H1 (cell line): ENCODE data around the gene CHD9. TPM values are rescaled to one million over a fixed set of nuclear protein-coding genes. Genes with fewer than 3 reads are reported as not detected.

ENCODE experiments used
- CTCF ChIA-PET: fragments of 300-600 bp; sonication (Branson Sonifier 250); formaldehyde crosslinking; loops from one replicate; lab custom pipeline; 2021; ENCODE audit not compliant: partially characterized antibody; lab: Charles Lee
- POLR2A ChIA-PET: fragments of 300-600 bp; sonication (Branson Sonifier 250); formaldehyde crosslinking; loops from one replicate; lab custom pipeline; 2021; ENCODE audit warnings: inconsistent platforms; ENCODE audit not compliant: partially characterized antibody; lab: Charles Lee
- DNase-seq, 2 experiments: peaks; one replicate each; pipeline versions ENCODE4 v3.0.0 to v3.0.0-alpha.2; 2010 to 2022; ENCODE audit warnings: low spot score in 2 of 2, low read depth in 1 of 2, mixed read lengths in 1 of 2
- FAIRE-seq: peaks from 2 replicates; lab custom pipeline; 2011; peaks lifted over from hg19 to GRCh38; lab: Jason Lieb, UNC
- H2AFZ ChIP-seq: 2 replicates; pipeline ENCODE4 v1.8.1; 2012; ENCODE audit warnings: low read length, inconsistent platforms
- H2AK5ac ChIP-seq: 2 replicates; pipeline ENCODE4 v1.6.1; 2013; ENCODE audit warnings: low read depth, low read length
- H2BK120ac ChIP-seq: replicated peaks from 2 replicates; pipeline ENCODE3; 2013; ENCODE audit warnings: low read depth, low read length, inconsistent platforms
- H2BK12ac ChIP-seq: 2 replicates; pipeline ENCODE4 v1.6.1; 2013; ENCODE audit warnings: low read depth, low read length
- H2BK15ac ChIP-seq: 2 replicates; pipeline ENCODE4 v1.6.1; 2013; ENCODE audit warnings: low read length
- H2BK20ac ChIP-seq: 2 replicates; pipeline ENCODE4 v1.6.1; 2013; ENCODE audit warnings: low read length
- H2BK5ac ChIP-seq: 2 replicates; pipeline ENCODE4 v1.6.1; 2013; ENCODE audit warnings: low read depth, low read length
- H3K14ac ChIP-seq: 2 replicates; pipeline ENCODE4 v1.6.1; 2013; ENCODE audit warnings: inconsistent platforms; ENCODE audit not compliant: insufficient read length
- H3K18ac ChIP-seq: 2 replicates; pipeline ENCODE4 v1.6.1; 2013; ENCODE audit warnings: low read length; ENCODE audit errors: extremely low read depth
- H3K23ac ChIP-seq: 2 replicates; pipeline ENCODE4 v1.6.1; 2013; ENCODE audit warnings: inconsistent platforms; ENCODE audit not compliant: insufficient read length
- H3K23me2 ChIP-seq: 2 replicates; pipeline ENCODE4 v1.6.1; 2013; ENCODE audit warnings: low read depth, low read length
- H3K27ac ChIP-seq: 2 replicates; pipeline ENCODE4 v1.6.1; 2011; ENCODE audit warnings: low read depth, low read length, inconsistent platforms
- H3K27me3 ChIP-seq, 4 experiments: replicated peaks in 1 of 4; 1 replicate in 1 of 4; 2 replicates in 3 of 4; pipeline versions ENCODE4 v1.6.1 to v1.8.1; 2011 to 2013; ENCODE audit warnings: low read length in 3 of 4, mild to moderate bottlenecking in 3 of 4, inconsistent platforms in 2 of 4, mixed read lengths in 2 of 4, moderate library complexity in 1 of 4; ENCODE audit not compliant: control insufficient read depth in 3 of 4, insufficient read depth in 3 of 4; ENCODE audit errors: extremely low read depth in 1 of 4
- H3K36me3 ChIP-seq, 4 experiments: 2 replicates each; pipeline versions ENCODE4 v1.6.1 to v1.8.1; 2011 to 2013; ENCODE audit warnings: mild to moderate bottlenecking in 4 of 4, low read length in 3 of 4, moderate library complexity in 2 of 4, control low read depth in 1 of 4, inconsistent platforms in 1 of 4; ENCODE audit not compliant: insufficient read depth in 4 of 4, control insufficient read depth in 2 of 4
- H3K4ac ChIP-seq: replicated peaks from 2 replicates; pipeline ENCODE3; 2013; ENCODE audit warnings: low read length, low read depth, mixed read lengths, inconsistent platforms; ENCODE audit not compliant: insufficient read length
- H3K4me1 ChIP-seq, 4 experiments: replicated peaks in 1 of 4; 1 replicate in 1 of 4; 2 replicates in 3 of 4; pipeline versions ENCODE4 v1.6.1 to v1.8.1; 2011 to 2013; ENCODE audit warnings: low read length in 3 of 4, inconsistent platforms in 2 of 4, mixed read lengths in 1 of 4; ENCODE audit not compliant: insufficient read depth in 4 of 4, control insufficient read depth in 3 of 4
- H3K4me2 ChIP-seq, 2 experiments: 2 replicates each; pipeline versions ENCODE4 v1.6.1 to v1.8.1; 2011 to 2013; ENCODE audit warnings: low read depth in 2 of 2, low read length in 2 of 2, control low read depth in 1 of 2, inconsistent platforms in 1 of 2, mild to moderate bottlenecking in 1 of 2; ENCODE audit not compliant: insufficient read depth in 1 of 2
- H3K4me3 ChIP-seq, 4 experiments: fragments of 200-600, 300-600 bp in 1 of 4; sonication (generic), shearing (Covaris generic), sonication (Bioruptor Twin) in 1 of 4; 2 replicates each; pipeline versions ENCODE4 v1.5.1 to v1.8.1; 2011 to 2016; ENCODE audit warnings: low read length in 4 of 4, low read depth in 3 of 4, control low read depth in 2 of 4, inconsistent platforms in 2 of 4, mild to moderate bottlenecking in 2 of 4, mixed read lengths in 1 of 4, moderate library complexity in 1 of 4; ENCODE audit not compliant: insufficient read depth in 2 of 4; ENCODE audit errors: extremely low read depth in 1 of 4
- H3K56ac ChIP-seq: replicated peaks from 2 replicates; pipeline ENCODE3; 2013; ENCODE audit warnings: low read depth, mild to moderate bottlenecking, mixed read lengths, low read length, inconsistent platforms; ENCODE audit not compliant: insufficient read length
- H3K79me1 ChIP-seq: 2 replicates; pipeline ENCODE4 v1.6.1; 2013; ENCODE audit warnings: low read depth, low read length, control low read depth
- H3K79me2 ChIP-seq, 2 experiments: 2 replicates each; pipeline versions ENCODE4 v1.6.1 to v1.8.1; 2012 to 2013; ENCODE audit warnings: low read length in 2 of 2, mild to moderate bottlenecking in 2 of 2, inconsistent platforms in 1 of 2; ENCODE audit not compliant: insufficient read depth in 2 of 2, control insufficient read depth in 1 of 2
- H3K9ac ChIP-seq, 4 experiments: replicated peaks in 1 of 4; 1 replicate in 1 of 4; 2 replicates in 3 of 4; pipeline versions ENCODE4 v1.6.1 to v1.8.1; 2011 to 2013; ENCODE audit warnings: low read depth in 3 of 4, low read length in 3 of 4, control low read depth in 2 of 4, mild to moderate bottlenecking in 2 of 4, moderate library complexity in 2 of 4, inconsistent platforms in 1 of 4; ENCODE audit errors: extremely low read depth in 1 of 4
- H3K9me3 ChIP-seq, 2 experiments: 2 replicates each; pipeline versions ENCODE4 v1.6.1 to v1.8.1; 2012 to 2013; ENCODE audit warnings: mild to moderate bottlenecking in 2 of 2, moderate library complexity in 2 of 2, control low read depth in 1 of 2, inconsistent platforms in 1 of 2, low read depth in 1 of 2, low read length in 1 of 2, mixed read lengths in 1 of 2; ENCODE audit not compliant: insufficient read depth in 2 of 2
- H4K20me1 ChIP-seq, 2 experiments: replicated peaks in 1 of 2; 2 replicates each; pipeline versions ENCODE3 to v1.8.1; 2011 to 2013; ENCODE audit warnings: inconsistent platforms in 2 of 2, low read length in 2 of 2, mild to moderate bottlenecking in 1 of 2; ENCODE audit not compliant: insufficient read depth in 2 of 2, control insufficient read depth in 1 of 2
- H4K5ac ChIP-seq: 2 replicates; pipeline ENCODE4 v1.6.1; 2013; ENCODE audit warnings: low read length, low read depth, mixed read lengths, inconsistent platforms; ENCODE audit not compliant: insufficient read length
- H4K8ac ChIP-seq: 2 replicates; pipeline ENCODE4 v1.8.0; 2013; ENCODE audit warnings: mild to moderate bottlenecking, moderate library complexity, low read length, inconsistent platforms; ENCODE audit not compliant: insufficient read depth; ENCODE audit errors: extremely low read depth
- H4K91ac ChIP-seq: replicated peaks from 2 replicates; pipeline ENCODE3; 2013; ENCODE audit warnings: low read length, mixed read lengths, inconsistent platforms; ENCODE audit not compliant: insufficient read length
- RXRA ChIP-seq: IDR thresholded peaks from 2 replicates; pipeline ENCODE4 v1.6.1; 2011; ENCODE audit warnings: low read depth, mild to moderate bottlenecking, low read length, moderate library complexity; ENCODE audit not compliant: insufficient read depth
- SAP30 ChIP-seq: fragments of 300-600 bp; sonication (generic); IDR thresholded peaks from 2 replicates; pipeline ENCODE4 v1.7.1; 2012; ENCODE audit warnings: low read length, moderate library complexity, mild to moderate bottlenecking, inconsistent platforms; ENCODE audit not compliant: insufficient read depth, insufficient replicate concordance
- WGBS, 2 experiments: shearing (Covaris generic) in 1 of 2; methylation state at CpG; one replicate each; pipeline versions ENCODE4 v1.1.6 to v1.1.7; 2013 to 2015; ENCODE audit warnings: low lambda C conversion rate in 2 of 2, mixed read lengths in 2 of 2, inconsistent platforms in 1 of 2, low coverage in 1 of 2, missing lambda C conversion rate in 1 of 2; ENCODE audit not compliant: insufficient replicate concordance in 2 of 2, insufficient coverage in 1 of 2, insufficient read length in 1 of 2; ENCODE audit errors: extremely low coverage in 1 of 2, missing lambda C conversion rate in 1 of 2; 5-methylcytosine and 5-hydroxymethylcytosine counted together
- polyA plus RNA-seq, 7 experiments: library from polyadenylated mRNA; depleted of rRNA in 3 of 7; stranded (reverse) in 5 of 7; unstranded in 2 of 7; fragments of >200 nt in 5 of 7; fragments of 200-250 nt in 2 of 7; gene quantifications; 1 replicate in 5 of 7; 2 replicates in 1 of 7; 4 replicates in 1 of 7; pipeline versions ENCODE4 v1.2.1 to v1.2.3, GENCODE V29; 2011 to 2013; ENCODE audit warnings: missing spikeins in 2 of 7, mixed read lengths in 2 of 7
- total RNA-seq: library from RNA; stranded (reverse); fragmentation: NEBNext Ultra II Directional; extraction: Animal tissue kit (Norgen Biotek cat#: 25700); gene quantifications from 2 replicates; pipeline ENCODE4 v1.2.1, GENCODE V29; 2021

Gene CHD9
- total and polyA plus RNA-seq, 2 of the 8 experiments (the other 6 are each of a cell fraction or from before 2014, with no cell fraction given), result 9.9 to 32.4 TPM

GRCh38 chr16:53111078-53111791, 56.4 kb downstream of the CHD9 start:
- no peaks in the 10 kb centered on the region for H3K36me3 ChIP-seq
- H3K9me3 ChIP-seq, result no peaks in the 10 kb centered on the region
- no peaks in the 10 kb centered on the region for H3K79me2 ChIP-seq
- no peak overlapping the region for H2AK5ac ChIP-seq
- H3K23ac ChIP-seq, result no peak overlapping the region
- no peak overlapping the region for H3K4ac ChIP-seq
- no peak overlapping the region for H3K27ac ChIP-seq
- no peak overlapping the region for H4K5ac ChIP-seq
- no peak overlapping the region for H2BK120ac ChIP-seq
- no peak for FAIRE-seq
- CTCF ChIA-PET, result interaction anchor here (0.9 to 2.1 kb wide), 7 partner anchors 11 to 56 kb away, joined by 3 to 6 read pairs (median 4); partner anchors contain the start of gene CHD9
- H3K79me1 ChIP-seq, result no peaks in the 10 kb centered on the region
- no peak overlapping the region for H3K56ac ChIP-seq
- peaks cover 0 to 2% (median 0%) of the 10 kb centered on the region in 4 experiments; a peak in 1 of 7 replicates for H3K4me1 ChIP-seq
- no peak overlapping the region for H3K9ac ChIP-seq
- H3K4me3 ChIP-seq, result no peak overlapping the region
- H2AFZ ChIP-seq, result no peak overlapping the region
- H2BK5ac ChIP-seq, result no peak overlapping the region
- WGBS, 2 experiments, result 75% methylated on average over 5 of the region's 5 CpGs; no CpG with 5 or more reads in 1 of the 2 experiments
- no peak overlapping the region for H4K91ac ChIP-seq
- H3K23me2 ChIP-seq, result no peaks in the 10 kb centered on the region
- no peaks in the 10 kb centered on the region for H3K27me3 ChIP-seq
- no peak overlapping the region for H3K14ac ChIP-seq
- H4K20me1 ChIP-seq, result no peaks in the 10 kb centered on the region
- H4K8ac ChIP-seq, result no peak overlapping the region
- TF ChIP-seq SAP30 (no peak), RXRA (no peak)
- TF ChIP-seq, all 59 proteins: peak for 0
- Histone ChIP-seq H2BK20ac (no peak overlapping the region), H3K4me2 (no peak overlapping the region; a peak in 1 of 4 replicates), H3K18ac (no peak overlapping the region), H2BK12ac (no peak overlapping the region), H2BK15ac (no peak overlapping the region)
- POLR2A ChIA-PET, result interaction anchor here (0.7 to 1.3 kb wide), 5 partner anchors 8 to 32 kb away, joined by 3 to 7 read pairs (median 3); no protein-coding TSS in a partner anchor
- DNase-seq, result no peak
